Osteoblast (primary cell): ENCODE data around the gene CNTN5. TPM values are rescaled to one million over a fixed set of nuclear protein-coding genes. Genes with fewer than 3 reads are reported as not detected.

Source experiments
- DNase-seq: peaks from one replicate; pipeline ENCODE4 v3.0.0; 2011; ENCODE audit warnings: low spot score, mixed read lengths; ENCODE audit not compliant: insufficient read length; ENCODE audit errors: missing footprints
- H2AFZ ChIP-seq: 2 replicates; pipeline ENCODE4 v1.6.0; 2011; ENCODE audit warnings: mild to moderate bottlenecking, low read length
- H3K27ac ChIP-seq: 2 replicates; pipeline ENCODE4 v1.5.1; 2011; ENCODE audit warnings: mild to moderate bottlenecking, low read depth, low read length, moderate library complexity
- H3K27me3 ChIP-seq: 2 replicates; pipeline ENCODE4 v1.6.0; 2012; ENCODE audit warnings: mild to moderate bottlenecking, control low read depth, inconsistent platforms, low read length, moderate library complexity; ENCODE audit not compliant: insufficient read depth
- H3K36me3 ChIP-seq: 2 replicates; pipeline ENCODE4 v1.5.1; 2011; ENCODE audit warnings: mild to moderate bottlenecking, low read length, control low read depth, moderate library complexity; ENCODE audit not compliant: insufficient read depth
- H3K4me1 ChIP-seq: 2 replicates; pipeline ENCODE4 v1.5.1; 2011; ENCODE audit warnings: mild to moderate bottlenecking, low read length, control low read depth, moderate library complexity; ENCODE audit not compliant: insufficient read depth
- H3K4me2 ChIP-seq: 2 replicates; pipeline ENCODE4 v1.6.0; 2011; ENCODE audit warnings: mild to moderate bottlenecking, low read length; ENCODE audit not compliant: insufficient read depth
- H3K4me3 ChIP-seq: fragments of 200-600 bp; sonication (generic); 3 replicates; pipeline ENCODE4 v1.5.1; 2012; ENCODE audit warnings: mild to moderate bottlenecking, low read length, inconsistent platforms; ENCODE audit not compliant: insufficient read depth
- H3K79me2 ChIP-seq: 2 replicates; pipeline ENCODE4 v1.6.0; 2012; ENCODE audit warnings: mild to moderate bottlenecking, low read length, control low read depth, inconsistent platforms; ENCODE audit not compliant: insufficient read depth
- H3K9me3 ChIP-seq: 2 replicates; pipeline ENCODE4 v1.5.1; 2011; ENCODE audit warnings: low read depth, low read length, control low read depth
- H4K20me1 ChIP-seq: 2 replicates; pipeline ENCODE4 v1.6.0; 2012; ENCODE audit warnings: mild to moderate bottlenecking, low read length, control low read depth; ENCODE audit not compliant: insufficient read depth
- CTCF ChIP-seq: IDR thresholded peaks from 2 replicates; pipeline ENCODE4 v1.5.1; 2011; ENCODE audit warnings: mild to moderate bottlenecking, low read depth, low read length, moderate library complexity; ENCODE audit errors: extremely low read depth
- total RNA-seq: library from RNA; depleted of rRNA; stranded (reverse); fragments of >200 nt; gene quantifications from 2 replicates; pipeline ENCODE4 v1.2.3, GENCODE V29; 2012

Gene CNTN5
- total RNA-seq, 1 donor = not detected

GRCh38 chr11:99425596-99425995, 404.8 kb downstream of the CNTN5 start:
- Histone ChIP-seq H3K27me3 (no peaks in the 10 kb centered on the region), H3K4me1 (no peaks in the 10 kb centered on the region), H3K4me2 (no peak overlapping the region), H2AFZ (no peak overlapping the region), H3K36me3 (no peaks in the 10 kb centered on the region), H4K20me1 (no peaks in the 10 kb centered on the region), H3K79me2 (no peaks in the 10 kb centered on the region), H3K27ac (no peak overlapping the region), H3K4me3 (no peak overlapping the region), H3K9me3 (no peaks in the 10 kb centered on the region)
- no peak for DNase-seq
- no peak for TF ChIP-seq CTCF

GRCh38 chr11:99432677-99433076, 411.9 kb downstream of the CNTN5 start:
- Histone ChIP-seq H4K20me1 (no peaks in the 10 kb centered on the region), H3K36me3 (no peaks in the 10 kb centered on the region), H2AFZ (no peak overlapping the region), H3K4me1 (no peaks in the 10 kb centered on the region), H3K79me2 (no peaks in the 10 kb centered on the region), H3K27ac (no peak overlapping the region), H3K9me3 (no peaks in the 10 kb centered on the region), H3K4me2 (no peak overlapping the region), H3K4me3 (no peak overlapping the region), H3K27me3 (no peaks in the 10 kb centered on the region)
- DNase-seq = no peak
- TF ChIP-seq CTCF = no peak

GRCh38 chr11:99443276-99443675, 422.5 kb downstream of the CNTN5 start:
- no peak for DNase-seq

GRCh38 chr11:99446400-99446799, 425.7 kb downstream of the CNTN5 start:
- H3K36me3 ChIP-seq = no peaks in the 10 kb centered on the region
- H3K4me1 ChIP-seq = no peaks in the 10 kb centered on the region
- no peaks in the 10 kb centered on the region for H4K20me1 ChIP-seq
- no peak overlapping the region for H3K4me3 ChIP-seq
- H3K27me3 ChIP-seq = no peaks in the 10 kb centered on the region
- H3K4me2 ChIP-seq = no peak overlapping the region
- H3K9me3 ChIP-seq = no peaks in the 10 kb centered on the region
- no peak overlapping the region for H2AFZ ChIP-seq
- TF ChIP-seq CTCF = no peak
- H3K79me2 ChIP-seq = no peaks in the 10 kb centered on the region
- no peak for DNase-seq
- no peak overlapping the region for H3K27ac ChIP-seq

More at GRCh38 chr11:99443276-99443675, 422.5 kb downstream of the CNTN5 start:
- H3K4me1 ChIP-seq = no peaks in the 10 kb centered on the region
- no peak overlapping the region for H2AFZ ChIP-seq
- H4K20me1 ChIP-seq = no peaks in the 10 kb centered on the region
- no peak overlapping the region for H3K4me2 ChIP-seq
- H3K27ac ChIP-seq = no peak overlapping the region
- TF ChIP-seq CTCF = no peak
- H3K36me3 ChIP-seq = no peaks in the 10 kb centered on the region
- no peaks in the 10 kb centered on the region for H3K9me3 ChIP-seq
- no peaks in the 10 kb centered on the region for H3K79me2 ChIP-seq
- H3K27me3 ChIP-seq = no peaks in the 10 kb centered on the region
- H3K4me3 ChIP-seq = no peak overlapping the region
